ENCODE data around the gene CEP112. TPM values are rescaled to one million over a fixed set of nuclear protein-coding genes. Genes with fewer than 3 reads are reported as not detected.

The CEP112 gene
- polyA plus RNA-seq, 1 donor from 2014 or later = 6.0 TPM

DNA sequence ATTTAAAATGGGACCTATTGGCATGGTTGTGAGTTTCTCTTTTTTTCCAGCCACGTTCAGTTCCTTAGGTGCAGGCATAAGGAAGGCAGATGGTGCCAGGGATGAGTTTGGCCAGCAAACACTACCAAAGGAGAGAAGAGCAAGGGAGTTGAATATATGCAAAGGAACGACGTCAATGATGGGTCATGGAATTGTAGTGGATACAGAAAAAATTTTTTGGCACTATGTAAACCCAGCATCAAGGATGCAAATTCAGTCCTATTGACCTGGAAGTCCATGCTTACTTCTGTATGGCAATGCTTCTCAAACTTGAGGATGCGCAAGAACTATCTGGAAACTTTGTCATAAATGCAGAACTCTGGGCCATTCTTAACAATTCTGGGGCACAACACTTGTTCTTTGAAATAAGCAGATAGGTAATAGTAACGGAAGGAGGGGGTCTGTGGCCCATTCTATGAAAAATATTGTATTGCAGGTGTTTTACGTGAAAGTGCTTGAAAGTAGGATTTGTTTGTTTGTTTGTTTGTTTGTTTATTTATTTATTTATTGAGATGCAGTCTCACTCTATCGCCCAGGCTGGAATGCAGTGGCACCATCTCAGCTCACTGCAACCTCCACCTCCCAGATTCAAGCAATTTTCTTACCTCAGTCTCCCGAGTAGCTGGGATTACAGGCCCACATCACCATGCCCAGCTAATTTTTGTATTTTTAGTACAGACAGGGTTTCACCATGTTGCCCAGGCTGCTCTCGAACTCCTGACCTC is 19.3 kb upstream of the CEP112 start:
- H3F3A ChIP-seq (ENCODE audit: insufficient read depth, low read length, poor library complexity, severe bottlenecking) = no peaks in the 10 kb centered on the region
- no peaks in the 10 kb centered on the region for H3K79me2 ChIP-seq (replicated peaks; ENCODE audit: insufficient read depth, low read length)
- H2AFZ ChIP-seq (ENCODE audit: low read depth, low read length) = no peak overlapping the region
- H3K27me3 ChIP-seq (ENCODE audit: insufficient read depth, low read depth, low read length) = no peaks in the 10 kb centered on the region
- no peak overlapping the region for H3K27ac ChIP-seq (ENCODE audit: low read length)
- H3K4me3 ChIP-seq (ENCODE audit: low read length) = no peak overlapping the region
- H3K9me3 ChIP-seq (ENCODE audit: low read length) = no peaks in the 10 kb centered on the region
- H3K4me2 ChIP-seq (ENCODE audit: low read length) = no peak overlapping the region
- no peak overlapping the region for H3K9ac ChIP-seq (ENCODE audit: low read length)
- TF ChIP-seq, protein P1, sequence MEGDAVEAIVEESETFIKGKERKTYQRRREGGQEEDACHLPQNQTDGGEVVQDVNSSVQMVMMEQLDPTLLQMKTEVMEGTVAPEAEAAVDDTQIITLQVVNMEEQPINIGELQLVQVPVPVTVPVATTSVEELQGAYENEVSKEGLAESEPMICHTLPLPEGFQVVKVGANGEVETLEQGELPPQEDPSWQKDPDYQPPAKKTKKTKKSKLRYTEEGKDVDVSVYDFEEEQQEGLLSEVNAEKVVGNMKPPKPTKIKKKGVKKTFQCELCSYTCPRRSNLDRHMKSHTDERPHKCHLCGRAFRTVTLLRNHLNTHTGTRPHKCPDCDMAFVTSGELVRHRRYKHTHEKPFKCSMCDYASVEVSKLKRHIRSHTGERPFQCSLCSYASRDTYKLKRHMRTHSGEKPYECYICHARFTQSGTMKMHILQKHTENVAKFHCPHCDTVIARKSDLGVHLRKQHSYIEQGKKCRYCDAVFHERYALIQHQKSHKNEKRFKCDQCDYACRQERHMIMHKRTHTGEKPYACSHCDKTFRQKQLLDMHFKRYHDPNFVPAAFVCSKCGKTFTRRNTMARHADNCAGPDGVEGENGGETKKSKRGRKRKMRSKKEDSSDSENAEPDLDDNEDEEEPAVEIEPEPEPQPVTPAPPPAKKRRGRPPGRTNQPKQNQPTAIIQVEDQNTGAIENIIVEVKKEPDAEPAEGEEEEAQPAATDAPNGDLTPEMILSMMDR (IDR thresholded peaks at IDR 0.05; ENCODE audit: poor library complexity, severe bottlenecking) = no peak
- TF ChIP-seq EP300 (conservative IDR thresholded peaks at IDR 0.05; ENCODE audit: poor library complexity, severe bottlenecking) (no peak), RAD21 (conservative IDR thresholded peaks at IDR 0.05) (no peak), SMC3 (conservative IDR thresholded peaks at IDR 0.05; ENCODE audit: poor library complexity) (no peak), EZH2 (IDR thresholded peaks at IDR 0.05; ENCODE audit: borderline replicate concordance, insufficient read depth, low read length, poor library complexity, severe bottlenecking) (no peak), POLR2AphosphoS5 (IDR thresholded peaks at IDR 0.05) (no peak), TAF1 (IDR thresholded peaks at IDR 0.05; ENCODE audit: low read depth) (no peak), MXI1 (conservative IDR thresholded peaks at IDR 0.05; ENCODE audit: poor library complexity, severe bottlenecking) (no peak)
- TF ChIP-seq, protein P2, sequence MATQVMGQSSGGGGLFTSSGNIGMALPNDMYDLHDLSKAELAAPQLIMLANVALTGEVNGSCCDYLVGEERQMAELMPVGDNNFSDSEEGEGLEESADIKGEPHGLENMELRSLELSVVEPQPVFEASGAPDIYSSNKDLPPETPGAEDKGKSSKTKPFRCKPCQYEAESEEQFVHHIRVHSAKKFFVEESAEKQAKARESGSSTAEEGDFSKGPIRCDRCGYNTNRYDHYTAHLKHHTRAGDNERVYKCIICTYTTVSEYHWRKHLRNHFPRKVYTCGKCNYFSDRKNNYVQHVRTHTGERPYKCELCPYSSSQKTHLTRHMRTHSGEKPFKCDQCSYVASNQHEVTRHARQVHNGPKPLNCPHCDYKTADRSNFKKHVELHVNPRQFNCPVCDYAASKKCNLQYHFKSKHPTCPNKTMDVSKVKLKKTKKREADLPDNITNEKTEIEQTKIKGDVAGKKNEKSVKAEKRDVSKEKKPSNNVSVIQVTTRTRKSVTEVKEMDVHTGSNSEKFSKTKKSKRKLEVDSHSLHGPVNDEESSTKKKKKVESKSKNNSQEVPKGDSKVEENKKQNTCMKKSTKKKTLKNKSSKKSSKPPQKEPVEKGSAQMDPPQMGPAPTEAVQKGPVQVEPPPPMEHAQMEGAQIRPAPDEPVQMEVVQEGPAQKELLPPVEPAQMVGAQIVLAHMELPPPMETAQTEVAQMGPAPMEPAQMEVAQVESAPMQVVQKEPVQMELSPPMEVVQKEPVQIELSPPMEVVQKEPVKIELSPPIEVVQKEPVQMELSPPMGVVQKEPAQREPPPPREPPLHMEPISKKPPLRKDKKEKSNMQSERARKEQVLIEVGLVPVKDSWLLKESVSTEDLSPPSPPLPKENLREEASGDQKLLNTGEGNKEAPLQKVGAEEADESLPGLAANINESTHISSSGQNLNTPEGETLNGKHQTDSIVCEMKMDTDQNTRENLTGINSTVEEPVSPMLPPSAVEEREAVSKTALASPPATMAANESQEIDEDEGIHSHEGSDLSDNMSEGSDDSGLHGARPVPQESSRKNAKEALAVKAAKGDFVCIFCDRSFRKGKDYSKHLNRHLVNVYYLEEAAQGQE (IDR thresholded peaks at IDR 0.05; ENCODE audit: borderline replicate concordance) = no peak
- H3K36me3 ChIP-seq (ENCODE audit: insufficient read depth, low read length) = no peaks in the 10 kb centered on the region
- no peaks in the 10 kb centered on the region for H3K9me2 ChIP-seq (ENCODE audit: insufficient read depth, low read length)
- H4K20me1 ChIP-seq (ENCODE audit: insufficient read depth) = no peaks in the 10 kb centered on the region

DNA sequence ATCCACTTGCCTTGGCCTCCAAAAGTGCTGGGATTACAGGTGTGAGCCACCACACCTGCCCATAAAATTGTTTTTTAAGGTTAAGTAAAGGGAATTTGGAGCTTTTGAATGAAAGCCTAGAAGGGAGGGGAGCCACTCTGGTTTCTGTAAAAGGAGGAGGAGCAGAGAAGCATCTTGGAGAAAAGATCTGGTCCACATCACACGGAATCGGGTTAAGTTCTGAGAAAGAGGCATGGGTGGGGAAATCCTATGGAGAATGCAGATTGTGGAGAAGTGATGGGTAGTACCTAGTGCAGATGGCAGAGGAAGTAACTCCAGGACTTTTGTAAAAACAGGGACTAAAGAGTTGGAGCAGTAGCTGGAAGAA is 18.3 kb upstream of the CEP112 start:
- TF ChIP-seq, protein P2 (IDR thresholded peaks at IDR 0.05; ENCODE audit: borderline replicate concordance) = no peak
- TF ChIP-seq SMC3 (conservative IDR thresholded peaks at IDR 0.05; ENCODE audit: poor library complexity) (no peak), EZH2 (IDR thresholded peaks at IDR 0.05; ENCODE audit: borderline replicate concordance, insufficient read depth, low read length, poor library complexity, severe bottlenecking) (no peak), TAF1 (IDR thresholded peaks at IDR 0.05; ENCODE audit: low read depth) (no peak), RAD21 (conservative IDR thresholded peaks at IDR 0.05) (no peak), POLR2AphosphoS5 (IDR thresholded peaks at IDR 0.05) (no peak), EP300 (conservative IDR thresholded peaks at IDR 0.05; ENCODE audit: poor library complexity, severe bottlenecking) (no peak), MXI1 (conservative IDR thresholded peaks at IDR 0.05; ENCODE audit: poor library complexity, severe bottlenecking) (no peak)
- TF ChIP-seq, protein P1 (IDR thresholded peaks at IDR 0.05; ENCODE audit: poor library complexity, severe bottlenecking) = no peak
- no peaks in the 10 kb centered on the region for H3K9me2 ChIP-seq (ENCODE audit: insufficient read depth, low read length)
- no peak overlapping the region for H2AFZ ChIP-seq (ENCODE audit: low read depth, low read length)
- no peaks in the 10 kb centered on the region for H3K9me3 ChIP-seq (ENCODE audit: low read length)
- H3K4me3 ChIP-seq (ENCODE audit: low read length) = no peak overlapping the region
- no peaks in the 10 kb centered on the region for H3K27me3 ChIP-seq (ENCODE audit: insufficient read depth, low read depth, low read length)
- H3K27ac ChIP-seq (ENCODE audit: low read length) = no peak overlapping the region
- no peak overlapping the region for H3K4me2 ChIP-seq (ENCODE audit: low read length)
- no peaks in the 10 kb centered on the region for H3F3A ChIP-seq (ENCODE audit: insufficient read depth, low read length, poor library complexity, severe bottlenecking)
- H3K79me2 ChIP-seq (replicated peaks; ENCODE audit: insufficient read depth, low read length) = no peaks in the 10 kb centered on the region
- no peaks in the 10 kb centered on the region for H4K20me1 ChIP-seq (ENCODE audit: insufficient read depth)
- no peak overlapping the region for H3K9ac ChIP-seq (ENCODE audit: low read length)
- H3K36me3 ChIP-seq (ENCODE audit: insufficient read depth, low read length) = no peaks in the 10 kb centered on the region

Data from neural cell (in vitro differentiated cells).